ENCODE results near the gene DNASE1L2.
A peak's percentile ranks its signal among the peaks of the same experiment; 100 is the strongest.
"Not testable (repeated sequence)": the region's sequence is repeated elsewhere in the genome, so short reads cannot be mapped to it uniquely, and the experiment has no call there.

The DNASE1L2 gene

GRCh38 chr16:2267505-2267912 lies 31.3 kb downstream of the DNASE1L2 start:
- DNase-seq (ENCODE audit: low read depth); H3K9me3 ChIP-seq (ENCODE audit: control insufficient read depth, low read length); H3K27me3 ChIP-seq (replicated peaks; ENCODE audit: control insufficient read depth, insufficient read depth, low read length): not testable (repeated sequence)
- H3K9ac ChIP-seq (ENCODE audit: low read length) = peak overlapping the region; percentile 91
- peaks cover 19% of the 10 kb centered on the region for H3K36me3 ChIP-seq (ENCODE audit: control insufficient read depth, insufficient read depth, low read length, severe bottlenecking)
- peak overlapping the region; percentile 91 for H3K4me3 ChIP-seq (ENCODE audit: low read length)
- H3K4me1 ChIP-seq (ENCODE audit: control insufficient read depth, insufficient read depth, low read length) = peaks cover 28% of the 10 kb centered on the region

DNA sequence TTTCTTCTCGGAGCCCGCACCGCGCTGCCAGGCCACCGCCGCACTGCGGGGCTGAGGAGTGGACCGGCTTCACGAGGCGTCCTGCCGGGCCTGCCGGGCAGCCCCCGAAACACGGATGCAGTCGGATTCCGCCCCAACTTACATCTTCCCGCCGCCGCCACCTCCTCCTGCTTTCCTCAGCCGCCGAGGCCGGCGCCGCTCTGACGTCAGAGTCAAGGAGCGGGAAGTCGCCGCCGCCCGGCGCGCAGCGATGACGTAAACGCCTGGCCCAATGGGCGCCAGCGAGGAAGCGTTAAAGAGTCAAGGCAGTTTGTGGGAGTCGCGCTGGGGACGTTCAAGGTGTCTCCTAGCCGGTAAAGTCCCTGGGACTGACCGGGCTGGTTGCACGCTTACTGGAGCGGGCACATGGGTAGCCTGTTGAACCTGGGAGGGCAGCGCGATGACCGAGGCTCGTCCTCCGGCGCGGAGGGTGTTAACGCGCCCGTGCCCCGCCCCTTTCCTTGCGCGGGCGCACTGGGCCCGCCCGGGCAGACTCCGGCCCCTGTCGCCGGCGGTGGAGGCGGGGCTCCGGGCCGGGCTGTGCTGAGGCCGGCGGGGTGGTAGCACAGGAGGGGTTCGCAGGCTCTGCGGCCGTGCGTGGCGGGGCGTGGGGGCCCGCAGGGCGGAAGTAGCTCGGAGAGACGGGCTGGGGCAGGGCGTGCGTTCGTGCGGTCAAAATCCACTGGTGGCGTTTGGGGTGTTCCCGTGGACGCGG lies 31.8 kb downstream of the DNASE1L2 start, which contains the start of gene RNPS1:
Gene RNPS1 (minus strand): TSS at position 214 of the 754 bp plus-strand sequence. CDS start 3,483 bp downstream, outside the sequence.
- Histone ChIP-seq H3K9ac (ENCODE audit: low read length) (peak within 1 kb of the TSS; percentile 91), H3K27me3 (replicated peaks; ENCODE audit: control insufficient read depth, insufficient read depth, low read length) (no peaks in the 10 kb centered on the region), H3K4me1 (ENCODE audit: control insufficient read depth, insufficient read depth, low read length) (peaks cover 28% of the 10 kb centered on the region), H3K36me3 (ENCODE audit: control insufficient read depth, insufficient read depth, low read length, severe bottlenecking) (peaks cover 13% of the 10 kb centered on the region), H3K4me3 (ENCODE audit: low read length) (peak within 1 kb of the TSS; percentile 91), H3K9me3 (ENCODE audit: control insufficient read depth, low read length) (no peaks in the 10 kb centered on the region)
- peak; percentile 98 for DNase-seq (ENCODE audit: low read depth)

DNA sequence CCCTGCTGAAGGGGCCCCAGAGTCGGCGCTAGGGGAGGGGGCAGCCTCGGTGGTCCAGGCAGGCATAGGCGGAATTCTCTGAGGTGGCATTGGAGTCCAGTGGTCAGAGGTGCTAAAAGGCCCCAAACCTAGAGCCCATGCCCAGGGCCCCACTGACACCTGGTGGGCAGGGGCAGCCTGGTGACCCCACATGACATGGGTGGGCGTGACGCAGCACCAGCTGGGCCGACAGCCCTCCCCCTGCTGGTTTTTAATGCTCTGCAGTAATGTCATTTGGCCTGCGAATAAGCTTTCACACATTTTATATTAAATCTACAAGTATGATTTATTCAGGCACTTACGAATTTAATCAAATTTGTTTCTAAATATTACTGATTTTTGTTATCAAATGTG lies 33.8 kb downstream of the DNASE1L2 start:
- Histone ChIP-seq H3K36me3 (ENCODE audit: control insufficient read depth, insufficient read depth, low read length, severe bottlenecking) (no peaks in the 10 kb centered on the region), H3K9ac (ENCODE audit: low read length) (peak overlapping the region; percentile 91), H3K9me3 (ENCODE audit: control insufficient read depth, low read length) (no peaks in the 10 kb centered on the region), H3K4me3 (ENCODE audit: low read length) (peak overlapping the region; percentile 91), H3K27me3 (replicated peaks; ENCODE audit: control insufficient read depth, insufficient read depth, low read length) (no peaks in the 10 kb centered on the region), H3K4me1 (ENCODE audit: control insufficient read depth, insufficient read depth, low read length) (peaks cover 28% of the 10 kb centered on the region)
- no peak for DNase-seq (ENCODE audit: low read depth)

GRCh38 chr16:2270588-2271470 lies 34.6 kb downstream of the DNASE1L2 start:
- no peaks in the 10 kb centered on the region for H3K9me3 ChIP-seq (ENCODE audit: control insufficient read depth, low read length)
- no peaks in the 10 kb centered on the region for H3K27me3 ChIP-seq (replicated peaks; ENCODE audit: control insufficient read depth, insufficient read depth, low read length)
- peak overlapping the region; percentile 91 for H3K9ac ChIP-seq (ENCODE audit: low read length)

GRCh38 chr16:2271848-2272461 lies 35.7 kb downstream of the DNASE1L2 start:
- no peak for DNase-seq (ENCODE audit: low read depth)
- H3K9ac ChIP-seq (ENCODE audit: low read length) = no peak overlapping the region
- no peaks in the 10 kb centered on the region for H3K27me3 ChIP-seq (replicated peaks; ENCODE audit: control insufficient read depth, insufficient read depth, low read length)
- peaks cover 20% of the 10 kb centered on the region for H3K4me1 ChIP-seq (ENCODE audit: control insufficient read depth, insufficient read depth, low read length)
- H3K9me3 ChIP-seq (ENCODE audit: control insufficient read depth, low read length) = no peaks in the 10 kb centered on the region
- H3K36me3 ChIP-seq (ENCODE audit: control insufficient read depth, insufficient read depth, low read length, severe bottlenecking) = no peaks in the 10 kb centered on the region
- no peak overlapping the region for H3K4me3 ChIP-seq (ENCODE audit: low read length)

More at GRCh38 chr16:2270588-2271470, 34.6 kb downstream of the DNASE1L2 start:
- Histone ChIP-seq H3K4me1 (ENCODE audit: control insufficient read depth, insufficient read depth, low read length) (peaks cover 25% of the 10 kb centered on the region), H3K4me3 (ENCODE audit: low read length) (no peak overlapping the region), H3K36me3 (ENCODE audit: control insufficient read depth, insufficient read depth, low read length, severe bottlenecking) (no peaks in the 10 kb centered on the region)
- no peak for DNase-seq (ENCODE audit: low read depth)

- H3K9me3 ChIP-seq (ENCODE audit: control insufficient read depth, low read length) = no peaks in the 10 kb centered on the region
- peaks cover 12% of the 10 kb centered on the region for H3K27me3 ChIP-seq (replicated peaks; ENCODE audit: control insufficient read depth, insufficient read depth, low read length)
- H3K4me3 ChIP-seq (ENCODE audit: low read length) = no peak overlapping the region
- DNase-seq (ENCODE audit: low read depth) = no peak
- H3K4me1 ChIP-seq (ENCODE audit: control insufficient read depth, insufficient read depth, low read length) = peaks cover 20% of the 10 kb centered on the region
- no peaks in the 10 kb centered on the region for H3K36me3 ChIP-seq (ENCODE audit: control insufficient read depth, insufficient read depth, low read length, severe bottlenecking)
- peak overlapping the region; percentile 8 for H3K9ac ChIP-seq (ENCODE audit: low read length)
These were observed 37.2 kb downstream of the DNASE1L2 start for GRCh38 chr16:2273484-2273883.

GRCh38 chr16:2273931-2274330 lies 37.7 kb downstream of the DNASE1L2 start:
- H3K4me1 ChIP-seq (ENCODE audit: control insufficient read depth, insufficient read depth, low read length) = peaks cover 20% of the 10 kb centered on the region
- no peak overlapping the region for H3K9ac ChIP-seq (ENCODE audit: low read length)
- no peak for DNase-seq (ENCODE audit: low read depth)
- H3K4me3 ChIP-seq (ENCODE audit: low read length) = no peak overlapping the region
- no peaks in the 10 kb centered on the region for H3K9me3 ChIP-seq (ENCODE audit: control insufficient read depth, low read length)
- peaks cover 17% of the 10 kb centered on the region for H3K27me3 ChIP-seq (replicated peaks; ENCODE audit: control insufficient read depth, insufficient read depth, low read length)
- H3K36me3 ChIP-seq (ENCODE audit: control insufficient read depth, insufficient read depth, low read length, severe bottlenecking) = no peaks in the 10 kb centered on the region

DNA sequence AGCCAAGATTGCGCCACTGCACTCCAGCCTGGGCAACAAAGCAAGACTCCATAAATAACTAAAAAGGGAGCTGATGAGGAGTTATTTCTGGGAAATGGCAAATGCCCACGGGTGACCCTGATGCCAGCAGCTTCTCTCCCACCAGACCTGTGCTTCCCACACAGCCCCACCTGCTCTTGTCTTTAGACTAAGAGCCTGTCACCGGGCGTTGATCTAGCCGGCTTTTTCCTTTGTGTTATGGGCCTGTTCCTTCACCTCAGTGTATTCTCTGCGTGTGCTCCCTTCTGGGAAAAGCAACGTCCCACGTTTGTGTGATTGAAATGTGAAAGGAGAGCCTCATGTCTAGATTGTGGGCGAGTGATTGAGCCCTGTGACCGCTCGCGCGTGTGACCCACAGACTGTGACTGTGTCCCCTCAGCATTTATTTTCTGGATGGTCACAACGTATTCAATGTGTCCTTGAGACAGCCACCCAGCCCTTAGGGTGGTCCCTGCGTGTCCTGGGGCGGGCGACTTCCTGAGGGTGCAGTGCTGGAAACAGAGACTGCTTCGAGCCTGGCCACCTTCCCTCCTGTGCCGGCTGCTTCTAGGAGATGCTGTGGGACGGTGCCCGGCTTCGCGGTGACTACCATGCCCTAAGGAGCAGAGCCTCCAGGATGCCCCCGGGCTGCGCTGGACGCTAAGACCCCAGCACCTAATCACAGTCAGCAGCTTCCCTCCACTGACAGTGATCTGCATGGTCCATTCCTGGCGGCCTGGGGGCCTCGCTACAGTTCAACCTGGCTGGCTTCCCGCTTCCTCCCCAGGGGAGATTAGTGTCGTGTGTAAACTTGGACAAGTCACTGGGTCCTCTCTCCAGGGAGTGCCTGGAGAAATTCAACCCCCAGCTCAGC lies 39.5 kb downstream of the DNASE1L2 start:
- H3K27me3 ChIP-seq (replicated peaks; ENCODE audit: control insufficient read depth, insufficient read depth, low read length) = peaks cover 34% of the 10 kb centered on the region
- no peaks in the 10 kb centered on the region for H3K36me3 ChIP-seq (ENCODE audit: control insufficient read depth, insufficient read depth, low read length, severe bottlenecking)
- H3K4me1 ChIP-seq (ENCODE audit: control insufficient read depth, insufficient read depth, low read length) = peaks cover 5% of the 10 kb centered on the region
- H3K9me3 ChIP-seq (ENCODE audit: control insufficient read depth, low read length) = no peaks in the 10 kb centered on the region
- no peak overlapping the region for H3K4me3 ChIP-seq (ENCODE audit: low read length)
- no peak overlapping the region for H3K9ac ChIP-seq (ENCODE audit: low read length)
- DNase-seq (ENCODE audit: low read depth) = no peak

- Histone ChIP-seq H3K4me1 (ENCODE audit: control insufficient read depth, insufficient read depth, low read length) (peaks cover 5% of the 10 kb centered on the region), H3K9ac (ENCODE audit: low read length) (no peak overlapping the region), H3K9me3 (ENCODE audit: control insufficient read depth, low read length) (no peaks in the 10 kb centered on the region), H3K4me3 (ENCODE audit: low read length) (no peak overlapping the region), H3K36me3 (ENCODE audit: control insufficient read depth, insufficient read depth, low read length, severe bottlenecking) (no peaks in the 10 kb centered on the region), H3K27me3 (replicated peaks; ENCODE audit: control insufficient read depth, insufficient read depth, low read length) (peaks cover 43% of the 10 kb centered on the region)
- DNase-seq (ENCODE audit: low read depth) = no peak
These were observed 40.3 kb downstream of the DNASE1L2 start for GRCh38 chr16:2276368-2277195.

All from adipocyte (in vitro differentiated cells).